Left ventricle myocardium inferior (tissue), 1 donor: ENCODE data around the gene ZCRB1. TPM values are rescaled to one million over a fixed set of nuclear protein-coding genes. Genes with fewer than 3 reads are reported as not detected.
"Not testable (repeated sequence)": the region's sequence is repeated elsewhere in the genome, so short reads cannot be mapped to it uniquely, and the experiment has no call there.

Experiments used
- DNase-seq: peaks from one replicate; pipeline ENCODE4 v3.0.0-alpha.2; 2020
- H3K27ac ChIP-seq: fragments of 200-600 bp; replicated peaks from 2 replicates; pipeline ENCODE4 v1.8.0; 2021
- H3K27me3 ChIP-seq: fragments of 200-600 bp; 2 replicates; pipeline ENCODE4 v1.8.0; 2021; ENCODE audit warnings: low read depth
- H3K36me3 ChIP-seq: fragments of 200-600 bp; 2 replicates; pipeline ENCODE4 v1.8.0; 2021
- H3K4me1 ChIP-seq: fragments of 200-600 bp; 2 replicates; pipeline ENCODE4 v1.8.0; 2021
- H3K4me3 ChIP-seq: fragments of 200-600 bp; 2 replicates; pipeline ENCODE4 v1.8.0; 2021; ENCODE audit warnings: mild to moderate bottlenecking, moderate library complexity
- H3K9me3 ChIP-seq: fragments of 200-600 bp; replicated peaks from 2 replicates; pipeline ENCODE4 v1.8.0; 2021
- intact Hi-C: fragments of 100-400 bp; cut with micrococcal nuclease; formaldehyde crosslinking; loops from one replicate; pipeline ENCODE4 v1.11.0; 2022
- total RNA-seq: library from RNA; stranded (reverse); fragmentation: NEBNext Ultra II Directional; extraction: Animal tissue kit (Norgen Biotek cat#: 25700); gene quantifications from one replicate; pipeline ENCODE4 v1.2.1, GENCODE V29; 2021
- TF ChIP-seq, protein P1 (sequence below): fragments of 200-600 bp; IDR thresholded peaks from 2 replicates; pipeline ENCODE4 v1.8.0; 2021; ENCODE audit warnings: antibody characterized with exemption, mild to moderate bottlenecking, borderline replicate concordance
- donor health status: DM: no; HTN: yes; CAD: no; lungs with severe emphysema.

The ZCRB1 gene
- total RNA-seq, 1 donor from 2014 or later, result 64.6 TPM

DNA sequence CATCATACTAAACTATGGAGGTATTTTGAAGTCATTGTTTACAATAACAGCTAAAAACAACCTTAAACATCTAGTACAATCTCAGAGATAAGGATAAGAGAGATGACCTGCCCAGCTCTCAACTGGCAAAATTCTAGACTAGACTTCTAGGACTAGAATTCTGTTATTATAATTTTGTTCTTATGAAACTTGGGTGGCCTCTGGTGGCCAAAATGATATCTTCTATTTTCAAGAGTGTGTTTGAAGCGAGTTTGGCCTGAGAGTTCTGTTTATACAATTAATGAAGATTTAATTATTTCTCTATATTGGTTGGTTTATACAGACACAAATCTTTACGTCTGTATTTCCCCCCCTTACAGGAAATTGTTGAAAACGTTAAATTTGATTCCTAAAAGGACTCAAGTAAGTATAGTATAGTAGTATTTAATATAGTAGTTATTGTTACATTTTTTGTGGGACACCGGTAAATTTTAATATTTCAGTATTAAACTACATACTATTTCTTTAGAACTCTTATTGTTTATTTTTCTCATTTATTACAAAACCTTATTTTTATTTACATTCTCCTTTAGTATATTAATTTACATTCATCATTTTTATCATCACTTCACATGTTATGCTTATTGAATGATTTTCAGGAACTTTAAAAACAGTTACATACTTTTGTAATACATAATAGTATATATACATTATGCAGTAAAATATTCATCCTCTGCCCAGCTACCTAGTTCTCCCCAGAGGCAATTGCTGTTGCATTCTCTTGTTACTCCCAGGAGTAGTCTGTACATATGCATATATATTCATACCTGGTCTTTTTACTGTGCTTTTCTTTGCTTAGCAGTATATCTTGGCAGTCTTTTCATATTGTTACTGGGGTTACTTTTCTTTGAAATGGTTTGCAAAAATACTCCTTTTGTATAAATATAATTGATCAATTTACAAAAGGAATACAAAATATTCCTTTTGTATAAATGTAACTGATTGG lies 6.7 kb upstream of the ZCRB1 start:
- Histone ChIP-seq H3K9me3 (no peaks in the 10 kb centered on the region), H3K4me1 (peaks cover 13% of the 10 kb centered on the region), H3K27ac (no peak overlapping the region), H3K4me3 (no peak overlapping the region), H3K36me3 (peaks cover 11% of the 10 kb centered on the region), H3K27me3 (no peaks in the 10 kb centered on the region)
- intact Hi-C loops, result loop anchor here (5.0 kb wide), 1 partner anchor 200 kb away; no protein-coding TSS in a partner anchor
- no peak for DNase-seq
- TF ChIP-seq, protein P1, sequence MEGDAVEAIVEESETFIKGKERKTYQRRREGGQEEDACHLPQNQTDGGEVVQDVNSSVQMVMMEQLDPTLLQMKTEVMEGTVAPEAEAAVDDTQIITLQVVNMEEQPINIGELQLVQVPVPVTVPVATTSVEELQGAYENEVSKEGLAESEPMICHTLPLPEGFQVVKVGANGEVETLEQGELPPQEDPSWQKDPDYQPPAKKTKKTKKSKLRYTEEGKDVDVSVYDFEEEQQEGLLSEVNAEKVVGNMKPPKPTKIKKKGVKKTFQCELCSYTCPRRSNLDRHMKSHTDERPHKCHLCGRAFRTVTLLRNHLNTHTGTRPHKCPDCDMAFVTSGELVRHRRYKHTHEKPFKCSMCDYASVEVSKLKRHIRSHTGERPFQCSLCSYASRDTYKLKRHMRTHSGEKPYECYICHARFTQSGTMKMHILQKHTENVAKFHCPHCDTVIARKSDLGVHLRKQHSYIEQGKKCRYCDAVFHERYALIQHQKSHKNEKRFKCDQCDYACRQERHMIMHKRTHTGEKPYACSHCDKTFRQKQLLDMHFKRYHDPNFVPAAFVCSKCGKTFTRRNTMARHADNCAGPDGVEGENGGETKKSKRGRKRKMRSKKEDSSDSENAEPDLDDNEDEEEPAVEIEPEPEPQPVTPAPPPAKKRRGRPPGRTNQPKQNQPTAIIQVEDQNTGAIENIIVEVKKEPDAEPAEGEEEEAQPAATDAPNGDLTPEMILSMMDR, result peak; percentile 77

DNA sequence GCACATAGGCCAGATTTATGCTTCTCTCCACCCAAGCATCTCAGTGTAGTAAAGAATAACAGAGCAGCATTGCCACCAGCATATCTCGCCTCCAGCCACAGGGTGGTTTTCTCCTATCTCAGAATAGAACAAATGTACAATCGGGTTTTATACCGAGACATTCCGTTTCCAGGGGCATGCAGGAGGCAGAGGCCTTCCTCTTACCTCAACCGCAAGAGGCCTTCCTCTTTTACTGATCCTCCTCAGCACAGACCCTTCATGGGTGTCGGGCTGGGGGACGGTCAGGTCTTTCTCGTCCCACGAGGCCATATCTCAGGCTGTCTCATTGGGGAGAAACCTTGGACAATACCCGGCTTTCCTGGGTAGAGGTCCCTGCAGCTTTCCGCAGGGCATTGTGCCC lies 4.2 kb upstream of the ZCRB1 start:
- H3K4me3 ChIP-seq, H3K27me3 ChIP-seq, H3K9me3 ChIP-seq, DNase-seq, H3K36me3 ChIP-seq, H3K27ac ChIP-seq: not testable (repeated sequence)
- H3K4me1 ChIP-seq, result peaks cover 36% of the 10 kb centered on the region
- intact Hi-C loops, result loop anchor here (5.0 kb wide), 1 partner anchor 198 kb away; no protein-coding TSS in a partner anchor

DNA sequence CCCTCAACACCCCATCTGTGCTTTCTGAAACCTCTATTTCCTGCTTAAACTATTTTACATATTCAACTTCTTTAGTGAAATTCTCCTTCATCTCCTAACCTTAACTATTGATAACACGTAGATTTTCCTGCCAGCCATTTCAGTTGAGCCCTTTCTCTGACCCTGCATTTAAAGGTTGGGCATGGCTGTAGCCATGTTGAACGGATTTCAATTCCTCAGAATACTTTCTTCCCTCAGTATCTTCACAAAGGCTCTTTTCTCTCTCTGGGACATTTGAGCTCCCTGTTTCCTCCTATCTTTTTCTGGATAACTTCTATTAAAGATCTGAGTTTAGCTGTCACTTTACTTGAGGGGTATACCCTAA lies 1.3 kb upstream of the ZCRB1 start:
- no peaks in the 10 kb centered on the region for H3K36me3 ChIP-seq
- DNase-seq, result no peak
- H3K27me3 ChIP-seq, result no peaks in the 10 kb centered on the region
- peaks cover 41% of the 10 kb centered on the region for H3K4me1 ChIP-seq
- no peak overlapping the region for H3K27ac ChIP-seq
- H3K9me3 ChIP-seq, result no peaks in the 10 kb centered on the region
- intact Hi-C loops, result no loop called here
- TF ChIP-seq, protein P1, result no peak
- H3K4me3 ChIP-seq, result peak overlapping the region; percentile 70

DNA sequence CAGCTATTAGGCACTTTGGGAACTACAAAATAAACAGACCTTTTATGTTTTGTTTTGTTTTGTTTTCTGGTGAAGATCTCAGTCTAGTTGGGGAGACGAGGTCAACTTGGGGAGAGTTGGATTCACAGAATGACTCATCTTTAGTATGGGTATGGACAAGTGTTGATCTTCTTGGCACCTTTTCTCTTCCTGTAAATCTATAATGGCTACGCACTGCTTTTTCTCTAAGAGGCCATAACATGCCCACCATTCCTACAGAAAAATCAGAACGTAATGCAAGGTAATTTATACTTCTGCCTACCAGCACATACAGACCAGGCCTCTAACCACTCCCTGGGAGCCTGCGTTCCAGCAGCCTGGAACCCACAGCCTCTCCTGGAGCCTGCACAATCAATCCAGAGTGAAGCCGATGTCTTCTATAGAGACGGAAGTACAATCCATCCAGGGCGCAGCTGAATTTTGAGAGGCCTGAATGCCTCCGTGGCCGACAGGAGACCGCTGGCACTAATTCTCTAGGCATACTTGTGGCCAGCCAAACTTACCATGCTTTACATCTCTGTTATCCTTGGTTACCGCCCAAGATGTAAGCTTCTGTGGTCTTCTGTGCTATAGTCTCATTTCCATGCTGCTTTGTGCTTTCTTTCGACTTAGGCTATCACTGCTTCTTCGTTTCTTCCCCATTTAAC lies 790 bp upstream of the ZCRB1 start:
- H3K4me3 ChIP-seq, result peak overlapping the region; percentile 70
- H3K36me3 ChIP-seq, result peaks cover 4% of the 10 kb centered on the region
- H3K27me3 ChIP-seq, result no peaks in the 10 kb centered on the region
- peak overlapping the region; percentile 75 for H3K27ac ChIP-seq
- no peak for DNase-seq
- H3K4me1 ChIP-seq, result peaks cover 36% of the 10 kb centered on the region
- H3K9me3 ChIP-seq, result no peaks in the 10 kb centered on the region
- intact Hi-C loops, result no loop called here
- TF ChIP-seq, protein P1, result no peak

DNA sequence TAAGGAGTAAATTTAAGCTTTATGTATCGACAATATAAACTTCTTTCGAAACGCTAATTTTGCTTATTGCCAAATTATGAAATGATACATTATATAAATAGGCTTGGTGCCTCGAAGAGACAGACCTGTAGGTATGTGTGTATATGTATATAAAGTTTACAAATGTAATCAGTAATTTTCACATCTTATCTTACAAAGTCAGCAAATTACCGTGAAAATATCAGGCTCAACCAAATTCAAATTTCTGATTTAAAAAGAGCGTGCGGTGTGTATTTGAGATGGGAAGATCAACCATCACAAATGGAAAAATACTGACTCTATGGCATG lies 605 bp downstream of the ZCRB1 start:
- H3K27ac ChIP-seq, result peak overlapping the region; percentile 75
- peaks cover 36% of the 10 kb centered on the region for H3K4me1 ChIP-seq
- intact Hi-C loops, result no loop called here
- no peak for DNase-seq
- H3K27me3 ChIP-seq, result no peaks in the 10 kb centered on the region
- H3K4me3 ChIP-seq, result peak overlapping the region; percentile 70
- peaks cover 18% of the 10 kb centered on the region for H3K36me3 ChIP-seq
- TF ChIP-seq, protein P1, result no peak
- no peaks in the 10 kb centered on the region for H3K9me3 ChIP-seq
